ENCODE measurements around the gene IL2RA. TPM values are rescaled to one million over a fixed set of nuclear protein-coding genes. Genes with fewer than 3 reads are reported as not detected.

Gene IL2RA
- polyA plus RNA-seq, 1 donor from 2014 or later = not detected

- Histone ChIP-seq H3K9me2 (ENCODE audit: insufficient read depth, low read length) (no peaks in the 10 kb centered on the region), H3K9me3 (ENCODE audit: low read length) (no peaks in the 10 kb centered on the region), H3F3A (ENCODE audit: insufficient read depth, low read length, poor library complexity, severe bottlenecking) (no peaks in the 10 kb centered on the region), H3K4me2 (ENCODE audit: low read length) (no peak overlapping the region), H3K27ac (ENCODE audit: low read length) (no peak overlapping the region), H3K4me3 (ENCODE audit: low read length) (no peak overlapping the region), H3K9ac (ENCODE audit: low read length) (no peak overlapping the region), H3K27me3 (ENCODE audit: insufficient read depth, low read depth, low read length) (no peaks in the 10 kb centered on the region), H3K36me3 (ENCODE audit: insufficient read depth, low read length) (no peaks in the 10 kb centered on the region), H2AFZ (ENCODE audit: low read depth, low read length) (no peak overlapping the region), H4K20me1 (ENCODE audit: insufficient read depth) (no peaks in the 10 kb centered on the region), H3K79me2 (replicated peaks; ENCODE audit: insufficient read depth, low read length) (no peaks in the 10 kb centered on the region)
- no peak for TF ChIP-seq CTCF (IDR thresholded peaks at IDR 0.05; ENCODE audit: poor library complexity, severe bottlenecking)
- TF ChIP-seq RAD21 (conservative IDR thresholded peaks at IDR 0.05) = no peak
- no peak for TF ChIP-seq EZH2 (IDR thresholded peaks at IDR 0.05; ENCODE audit: borderline replicate concordance, insufficient read depth, low read length, poor library complexity, severe bottlenecking)
- TF ChIP-seq MXI1 (conservative IDR thresholded peaks at IDR 0.05; ENCODE audit: poor library complexity, severe bottlenecking) = no peak
- no peak for TF ChIP-seq EP300 (conservative IDR thresholded peaks at IDR 0.05; ENCODE audit: poor library complexity, severe bottlenecking)
- TF ChIP-seq POLR2AphosphoS5 (IDR thresholded peaks at IDR 0.05) = no peak
- TF ChIP-seq, protein P1, sequence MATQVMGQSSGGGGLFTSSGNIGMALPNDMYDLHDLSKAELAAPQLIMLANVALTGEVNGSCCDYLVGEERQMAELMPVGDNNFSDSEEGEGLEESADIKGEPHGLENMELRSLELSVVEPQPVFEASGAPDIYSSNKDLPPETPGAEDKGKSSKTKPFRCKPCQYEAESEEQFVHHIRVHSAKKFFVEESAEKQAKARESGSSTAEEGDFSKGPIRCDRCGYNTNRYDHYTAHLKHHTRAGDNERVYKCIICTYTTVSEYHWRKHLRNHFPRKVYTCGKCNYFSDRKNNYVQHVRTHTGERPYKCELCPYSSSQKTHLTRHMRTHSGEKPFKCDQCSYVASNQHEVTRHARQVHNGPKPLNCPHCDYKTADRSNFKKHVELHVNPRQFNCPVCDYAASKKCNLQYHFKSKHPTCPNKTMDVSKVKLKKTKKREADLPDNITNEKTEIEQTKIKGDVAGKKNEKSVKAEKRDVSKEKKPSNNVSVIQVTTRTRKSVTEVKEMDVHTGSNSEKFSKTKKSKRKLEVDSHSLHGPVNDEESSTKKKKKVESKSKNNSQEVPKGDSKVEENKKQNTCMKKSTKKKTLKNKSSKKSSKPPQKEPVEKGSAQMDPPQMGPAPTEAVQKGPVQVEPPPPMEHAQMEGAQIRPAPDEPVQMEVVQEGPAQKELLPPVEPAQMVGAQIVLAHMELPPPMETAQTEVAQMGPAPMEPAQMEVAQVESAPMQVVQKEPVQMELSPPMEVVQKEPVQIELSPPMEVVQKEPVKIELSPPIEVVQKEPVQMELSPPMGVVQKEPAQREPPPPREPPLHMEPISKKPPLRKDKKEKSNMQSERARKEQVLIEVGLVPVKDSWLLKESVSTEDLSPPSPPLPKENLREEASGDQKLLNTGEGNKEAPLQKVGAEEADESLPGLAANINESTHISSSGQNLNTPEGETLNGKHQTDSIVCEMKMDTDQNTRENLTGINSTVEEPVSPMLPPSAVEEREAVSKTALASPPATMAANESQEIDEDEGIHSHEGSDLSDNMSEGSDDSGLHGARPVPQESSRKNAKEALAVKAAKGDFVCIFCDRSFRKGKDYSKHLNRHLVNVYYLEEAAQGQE (IDR thresholded peaks at IDR 0.05; ENCODE audit: borderline replicate concordance) = no peak
- TF ChIP-seq SMC3 (conservative IDR thresholded peaks at IDR 0.05; ENCODE audit: poor library complexity) = no peak
- TF ChIP-seq TAF1 (IDR thresholded peaks at IDR 0.05; ENCODE audit: low read depth) = no peak
These were observed 48.6 kb downstream of the IL2RA start for GRCh38 chr10:6013413-6014192.

DNA sequence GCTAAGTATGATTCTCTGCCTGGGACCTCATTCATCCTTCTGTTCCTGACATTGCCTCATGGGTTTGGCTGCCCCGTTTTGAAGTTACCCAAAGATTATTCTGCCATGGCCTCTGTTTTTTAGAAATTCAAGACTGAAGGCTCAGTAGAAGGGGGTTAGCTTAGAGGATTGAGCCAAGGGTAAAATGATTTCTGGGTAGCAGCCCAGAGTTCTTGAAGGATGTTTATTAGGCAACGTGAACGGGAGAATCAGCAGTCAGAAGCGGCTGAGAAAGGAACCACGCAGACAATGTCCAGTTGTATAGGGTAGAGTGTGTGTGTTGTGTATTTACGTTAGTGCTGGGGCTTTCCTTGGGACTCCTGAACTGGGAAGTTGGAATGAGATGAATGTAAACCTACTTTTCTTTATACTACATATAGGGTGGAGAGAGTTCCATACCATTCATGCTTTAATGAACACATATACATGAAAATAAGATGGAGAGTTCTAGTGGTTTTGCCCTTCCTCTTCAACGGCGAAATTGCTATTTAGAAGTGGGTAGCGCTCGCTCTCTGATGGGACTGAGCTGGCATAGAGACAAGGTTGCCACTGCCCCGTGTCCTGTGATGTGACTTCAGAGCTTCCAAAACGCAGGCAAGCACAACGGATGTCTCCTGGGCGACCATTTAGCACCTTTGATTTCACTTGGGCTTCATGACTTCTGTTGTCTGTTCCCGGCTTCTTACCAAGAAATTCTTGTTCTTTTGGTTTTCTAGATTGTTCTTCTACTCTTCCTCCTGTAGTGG is 49.9 kb downstream of the IL2RA start:
- TF ChIP-seq TAF1 (IDR thresholded peaks at IDR 0.05; ENCODE audit: low read depth) = no peak
- no peak for TF ChIP-seq POLR2AphosphoS5 (IDR thresholded peaks at IDR 0.05)
- no peak for TF ChIP-seq EP300 (conservative IDR thresholded peaks at IDR 0.05; ENCODE audit: poor library complexity, severe bottlenecking)
- TF ChIP-seq RAD21 (conservative IDR thresholded peaks at IDR 0.05) = no peak
- no peak for TF ChIP-seq EZH2 (IDR thresholded peaks at IDR 0.05; ENCODE audit: borderline replicate concordance, insufficient read depth, low read length, poor library complexity, severe bottlenecking)
- TF ChIP-seq, protein P1 (IDR thresholded peaks at IDR 0.05; ENCODE audit: borderline replicate concordance) = no peak
- no peak for TF ChIP-seq CTCF (IDR thresholded peaks at IDR 0.05; ENCODE audit: poor library complexity, severe bottlenecking)
- no peak for TF ChIP-seq SMC3 (conservative IDR thresholded peaks at IDR 0.05; ENCODE audit: poor library complexity)
- no peak for TF ChIP-seq MXI1 (conservative IDR thresholded peaks at IDR 0.05; ENCODE audit: poor library complexity, severe bottlenecking)
- Histone ChIP-seq H3F3A (ENCODE audit: insufficient read depth, low read length, poor library complexity, severe bottlenecking) (no peaks in the 10 kb centered on the region), H3K9ac (ENCODE audit: low read length) (no peak overlapping the region), H4K20me1 (ENCODE audit: insufficient read depth) (no peaks in the 10 kb centered on the region), H3K36me3 (ENCODE audit: insufficient read depth, low read length) (no peaks in the 10 kb centered on the region), H3K27me3 (ENCODE audit: insufficient read depth, low read depth, low read length) (no peaks in the 10 kb centered on the region), H2AFZ (ENCODE audit: low read depth, low read length) (no peak overlapping the region), H3K9me3 (ENCODE audit: low read length) (no peaks in the 10 kb centered on the region), H3K79me2 (replicated peaks; ENCODE audit: insufficient read depth, low read length) (no peaks in the 10 kb centered on the region), H3K4me3 (ENCODE audit: low read length) (no peak overlapping the region), H3K9me2 (ENCODE audit: insufficient read depth, low read length) (no peaks in the 10 kb centered on the region), H3K4me2 (ENCODE audit: low read length) (no peak overlapping the region), H3K27ac (ENCODE audit: low read length) (no peak overlapping the region)

All from neural cell (in vitro differentiated cells).